Subcutaneous adipose tissue (tissue), 4 donors: ENCODE results near the gene FUT7. TPM values are rescaled to one million over a fixed set of nuclear protein-coding genes. Genes with fewer than 3 reads are reported as not detected.

Source experiments
- CTCF ChIP-seq: fragments of 450-650 bp; IDR thresholded peaks from one replicate; pipeline ENCODE4 v1.5.1; 2016; ENCODE audit warnings: low read depth, mild to moderate bottlenecking, control low read depth, antibody characterized with exemption, moderate library complexity
- total RNA-seq, 4 donors: library from RNA; depleted of rRNA; stranded (reverse); fragments of >200 nt; gene quantifications; one replicate each; pipeline ENCODE4 v1.1.0, GENCODE V29; 2016

Gene FUT7
- total RNA-seq, 4 donors from 2014 or later: 0.22 to 0.34 TPM; not detected in 2

GRCh38 chr9:137011907-137012675 is 19.8 kb downstream of the FUT7 start:
- TF ChIP-seq CTCF: no peak

- no peak for TF ChIP-seq CTCF
These were observed 20.7 kb downstream of the FUT7 start for GRCh38 chr9:137011156-137011555.

GRCh38 chr9:137009938-137010732 is 21.8 kb downstream of the FUT7 start:
- TF ChIP-seq CTCF: no peak

GRCh38 chr9:137009217-137009616 is 22.7 kb downstream of the FUT7 start:
- TF ChIP-seq CTCF: no peak

- TF ChIP-seq CTCF: no peak
These were observed 23.6 kb downstream of the FUT7 start for GRCh38 chr9:137008312-137008711.

- no peak for TF ChIP-seq CTCF
These were observed 24.0 kb downstream of the FUT7 start for GRCh38 chr9:137007816-137008270.

GRCh38 chr9:137007108-137007815 is 24.6 kb downstream of the FUT7 start:
- no peak for TF ChIP-seq CTCF
